Measurements from ENCODE around the gene CADM4. TPM values are rescaled to one million over a fixed set of nuclear protein-coding genes. Genes with fewer than 3 reads are reported as not detected.
"Not testable (repeated sequence)": the region's sequence is repeated elsewhere in the genome, so short reads cannot be mapped to it uniquely, and the experiment has no call there.

The CADM4 gene
- total RNA-seq, 4 donors from 2014 or later = 31.6 to 67.9 (median 46.9) TPM

- intact Hi-C loops (cut with DNase I) = no loop called here
- peaks cover 0 to 3% (median 0%) of the 10 kb centered on the region in 4 donors for H3K9me3 ChIP-seq
- no peak overlapping the region for H3K27ac ChIP-seq (replicated peaks in 1 of 4)
- peaks cover 9 to 42% (median 33%) of the 10 kb centered on the region in 4 donors for H3K36me3 ChIP-seq
- DNase-seq (ENCODE audit: extremely low spot score) = no peak
- H3K4me3 ChIP-seq = no peak overlapping the region
- no peaks in the 10 kb centered on the region for H3K27me3 ChIP-seq
- TF ChIP-seq POLR2A (IDR thresholded peaks at IDR 0.05; ENCODE audit: low read depth) = no peak
- TF ChIP-seq POLR2AphosphoS5 (IDR thresholded peaks at IDR 0.05) = no peak
- TF ChIP-seq, protein P1, sequence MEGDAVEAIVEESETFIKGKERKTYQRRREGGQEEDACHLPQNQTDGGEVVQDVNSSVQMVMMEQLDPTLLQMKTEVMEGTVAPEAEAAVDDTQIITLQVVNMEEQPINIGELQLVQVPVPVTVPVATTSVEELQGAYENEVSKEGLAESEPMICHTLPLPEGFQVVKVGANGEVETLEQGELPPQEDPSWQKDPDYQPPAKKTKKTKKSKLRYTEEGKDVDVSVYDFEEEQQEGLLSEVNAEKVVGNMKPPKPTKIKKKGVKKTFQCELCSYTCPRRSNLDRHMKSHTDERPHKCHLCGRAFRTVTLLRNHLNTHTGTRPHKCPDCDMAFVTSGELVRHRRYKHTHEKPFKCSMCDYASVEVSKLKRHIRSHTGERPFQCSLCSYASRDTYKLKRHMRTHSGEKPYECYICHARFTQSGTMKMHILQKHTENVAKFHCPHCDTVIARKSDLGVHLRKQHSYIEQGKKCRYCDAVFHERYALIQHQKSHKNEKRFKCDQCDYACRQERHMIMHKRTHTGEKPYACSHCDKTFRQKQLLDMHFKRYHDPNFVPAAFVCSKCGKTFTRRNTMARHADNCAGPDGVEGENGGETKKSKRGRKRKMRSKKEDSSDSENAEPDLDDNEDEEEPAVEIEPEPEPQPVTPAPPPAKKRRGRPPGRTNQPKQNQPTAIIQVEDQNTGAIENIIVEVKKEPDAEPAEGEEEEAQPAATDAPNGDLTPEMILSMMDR (IDR thresholded peaks at IDR 0.05) = no peak
- TF ChIP-seq EP300 (IDR thresholded peaks at IDR 0.05) = no peak
- 92% methylated on average over 2 of the region's 2 CpGs for WGBS
- no peaks in the 10 kb centered on the region for H3K4me1 ChIP-seq
These were observed 18.4 kb upstream of the CADM4 start for GRCh38 chr19:43658001-43658400.

- Histone ChIP-seq H3K4me3 (no peak overlapping the region), H3K27me3 (no peaks in the 10 kb centered on the region), H3K4me1 (peaks cover 0 to 12% (median 9%) of the 10 kb centered on the region in 4 donors), H3K27ac (replicated peaks in 1 of 4) (no peak overlapping the region), H3K9me3 (peaks cover 0 to 3% (median 0%) of the 10 kb centered on the region in 4 donors), H3K36me3 (peaks cover 9 to 53% (median 33%) of the 10 kb centered on the region in 4 donors)
- 98% methylated on average over 6 of the region's 6 CpGs for WGBS
- no peak for TF ChIP-seq POLR2A (IDR thresholded peaks at IDR 0.05; ENCODE audit: low read depth)
- no peak for TF ChIP-seq POLR2AphosphoS5 (IDR thresholded peaks at IDR 0.05)
- TF ChIP-seq, protein P1 (IDR thresholded peaks at IDR 0.05) = no peak
- TF ChIP-seq EP300 (IDR thresholded peaks at IDR 0.05) = no peak
- intact Hi-C loops (cut with DNase I) = no loop called here
- DNase-seq (ENCODE audit: extremely low spot score) = no peak
These were observed 16.8 kb upstream of the CADM4 start for GRCh38 chr19:43656436-43656835.

- H3K36me3 ChIP-seq = peaks cover 9 to 71% (median 43%) of the 10 kb centered on the region in 4 donors
- DNase-seq (ENCODE audit: extremely low spot score) = no peak
- H3K9me3 ChIP-seq = no peaks in the 10 kb centered on the region
- intact Hi-C loops (cut with DNase I) = loop anchor here (2.0 to 5.0 kb wide), 2 partner anchors 56 to 115 kb away; partner anchors contain the start of genes IRGQ and ZNF576
- no peak overlapping the region for H3K4me3 ChIP-seq
- peaks cover 0 to 12% (median 9%) of the 10 kb centered on the region in 4 donors for H3K4me1 ChIP-seq
- 82% methylated on average over 4 of the region's 5 CpGs for WGBS
- TF ChIP-seq POLR2A (IDR thresholded peaks at IDR 0.05; ENCODE audit: low read depth) = no peak
- TF ChIP-seq, protein P1 (IDR thresholded peaks at IDR 0.05) = no peak
- no peak for TF ChIP-seq POLR2AphosphoS5 (IDR thresholded peaks at IDR 0.05)
- TF ChIP-seq EP300 (IDR thresholded peaks at IDR 0.05) = no peak
- H3K27ac ChIP-seq (replicated peaks in 1 of 4) = peak overlapping the region in 1 of 4 donors; percentile 9
- H3K27me3 ChIP-seq = no peaks in the 10 kb centered on the region
These were observed 12.9 kb upstream of the CADM4 start for GRCh38 chr19:43652546-43652874.

DNA sequence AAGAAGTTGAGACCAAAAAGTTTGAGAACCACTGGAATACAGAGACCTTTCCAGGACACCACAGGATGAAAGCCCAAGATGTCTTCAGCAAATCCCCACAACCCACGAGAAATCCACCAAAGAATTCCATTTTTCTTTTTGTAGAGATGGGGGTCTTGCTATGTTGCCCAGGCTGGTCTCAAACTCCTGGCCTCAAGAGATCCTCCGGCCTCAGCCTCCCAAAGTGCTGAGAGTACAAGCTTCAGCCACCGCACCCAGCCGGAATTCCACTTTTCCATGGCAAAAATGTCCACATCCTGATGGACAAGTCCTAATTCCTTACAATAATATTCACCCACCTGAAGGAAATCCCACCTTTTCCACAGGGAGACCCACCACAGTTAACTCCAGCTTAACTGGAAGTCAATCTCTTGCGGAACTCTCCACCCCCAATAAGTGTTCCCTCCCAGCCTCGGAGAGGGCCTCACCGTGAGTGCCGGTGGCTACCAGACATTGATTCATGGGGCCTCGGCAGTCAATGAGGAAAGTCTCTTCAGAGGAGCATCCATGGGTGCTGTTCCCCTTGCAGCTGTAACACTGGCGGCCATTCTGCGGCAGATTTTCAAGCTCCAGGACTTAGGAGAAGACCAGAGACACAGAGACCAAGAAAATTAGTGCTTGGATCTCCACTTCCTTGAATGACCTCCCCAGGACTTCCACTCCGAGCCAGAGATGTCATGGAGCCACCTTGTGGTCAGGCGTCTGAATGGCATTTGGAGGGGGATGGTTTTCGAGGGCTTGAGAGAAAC is 12.3 kb upstream of the CADM4 start:
- TF ChIP-seq EP300 (IDR thresholded peaks at IDR 0.05) = no peak
- TF ChIP-seq, protein P1 (IDR thresholded peaks at IDR 0.05) = peak; percentile 75 to 82 (median 82)
- TF ChIP-seq POLR2AphosphoS5 (IDR thresholded peaks at IDR 0.05) = peak; percentile 29 to 58
- no peak for TF ChIP-seq POLR2A (IDR thresholded peaks at IDR 0.05; ENCODE audit: low read depth)
- no peak overlapping the region for H3K4me3 ChIP-seq
- peaks cover 0 to 12% (median 9%) of the 10 kb centered on the region in 4 donors for H3K4me1 ChIP-seq
- no peak for DNase-seq (ENCODE audit: extremely low spot score)
- no peaks in the 10 kb centered on the region for H3K9me3 ChIP-seq
- peak overlapping the region in 3 of 4 donors; percentile 9 to 58 (median 33) for H3K27ac ChIP-seq (replicated peaks in 1 of 4)
- peaks cover 9 to 77% (median 46%) of the 10 kb centered on the region in 4 donors for H3K36me3 ChIP-seq
- no peaks in the 10 kb centered on the region for H3K27me3 ChIP-seq
- WGBS = 58% methylated on average over 13 of the region's 14 CpGs
- intact Hi-C loops (cut with DNase I) = loop anchor here (2.0 to 5.0 kb wide), 2 partner anchors 55 to 115 kb away; partner anchors contain the start of genes IRGQ and ZNF576

DNA sequence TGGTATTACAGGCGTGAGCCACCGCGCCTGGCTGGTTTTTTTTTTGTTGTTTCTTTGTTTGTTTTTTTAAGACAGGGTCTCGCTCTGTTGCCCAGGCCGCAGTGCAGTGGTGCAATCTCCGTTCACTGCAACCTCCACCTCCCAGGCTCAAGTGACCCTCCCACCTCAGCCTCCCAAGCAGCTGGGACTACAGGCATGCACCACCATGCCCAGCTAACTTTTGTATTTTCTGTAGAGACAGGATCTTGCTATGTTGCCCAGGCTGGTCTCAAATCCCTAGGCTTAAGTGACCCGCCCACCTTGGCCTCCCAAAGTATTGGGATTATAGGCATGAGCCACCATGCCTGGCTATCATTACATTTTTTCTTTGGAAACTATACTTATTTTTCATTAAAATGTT is 10.6 kb upstream of the CADM4 start:
- not testable (repeated sequence) for DNase-seq (ENCODE audit: extremely low spot score); H3K4me3 ChIP-seq; H3K27me3 ChIP-seq; H3K9me3 ChIP-seq; H3K27ac ChIP-seq (replicated peaks in 1 of 4)
- intact Hi-C loops (cut with DNase I) = loop anchor here (5.0 kb wide), 1 partner anchor 113 kb away; no protein-coding TSS in a partner anchor
- Histone ChIP-seq H3K36me3 (peaks cover 4 to 75% (median 35%) of the 10 kb centered on the region in 4 donors), H3K4me1 (peaks cover 0 to 12% (median 9%) of the 10 kb centered on the region in 4 donors)
- 96% methylated on average over 7 of the region's 7 CpGs for WGBS

Measured in esophagus muscularis mucosa (tissue), 4 donors.